HL-60 (cell line): ENCODE results near the gene AGBL4.

Source experiments
- DNase-seq, 2 experiments: peaks; one replicate each; pipeline ENCODE4 v3.0.0-alpha.2; 2010 to 2020; ENCODE audit warnings: low read depth in 1 of 2, low spot score in 1 of 2
- H3K27ac ChIP-seq: fragments of 250-450 bp; sonication (Bioruptor Pico); replicated peaks from 2 replicates; pipeline ENCODE4 v1.5.1; 2020; ENCODE audit warnings: mild to moderate bottlenecking, moderate library complexity
- H3K27me3 ChIP-seq: fragments of 250-450 bp; sonication (Bioruptor Pico); 2 replicates; pipeline ENCODE4 v1.5.1; 2021; ENCODE audit warnings: mild to moderate bottlenecking, moderate library complexity; ENCODE audit not compliant: insufficient read depth, poor library complexity, severe bottlenecking
- H3K4me3 ChIP-seq: replicated peaks from 2 replicates; pipeline ENCODE4 v1.5.1; 2011; ENCODE audit warnings: mild to moderate bottlenecking, control low read depth, low read length; ENCODE audit not compliant: insufficient read depth
- GABPA ChIP-seq: IDR thresholded peaks from 2 replicates; pipeline ENCODE4 v1.6.1; 2012; ENCODE audit warnings: low read depth
- POLR2AphosphoS5 ChIP-seq: IDR thresholded peaks from 2 replicates; pipeline ENCODE4 v1.6.1; 2012; ENCODE audit warnings: low read depth
- SPI1 ChIP-seq: IDR thresholded peaks from 2 replicates; pipeline ENCODE4 v1.6.1; 2012; ENCODE audit warnings: low read depth, mild to moderate bottlenecking, borderline replicate concordance
- TF ChIP-seq, protein P1 (sequence below): IDR thresholded peaks from 2 replicates; pipeline ENCODE4 v1.6.1; 2012; ENCODE audit warnings: low read depth; ENCODE audit not compliant: insufficient replicate concordance
- TF ChIP-seq, protein P2 (sequence below): IDR thresholded peaks from one replicate; pipeline ENCODE4 v1.5.1; 2011; ENCODE audit warnings: low read length, control low read depth, inconsistent platforms; ENCODE audit not compliant: insufficient read depth

AGBL4 gene

DNA sequence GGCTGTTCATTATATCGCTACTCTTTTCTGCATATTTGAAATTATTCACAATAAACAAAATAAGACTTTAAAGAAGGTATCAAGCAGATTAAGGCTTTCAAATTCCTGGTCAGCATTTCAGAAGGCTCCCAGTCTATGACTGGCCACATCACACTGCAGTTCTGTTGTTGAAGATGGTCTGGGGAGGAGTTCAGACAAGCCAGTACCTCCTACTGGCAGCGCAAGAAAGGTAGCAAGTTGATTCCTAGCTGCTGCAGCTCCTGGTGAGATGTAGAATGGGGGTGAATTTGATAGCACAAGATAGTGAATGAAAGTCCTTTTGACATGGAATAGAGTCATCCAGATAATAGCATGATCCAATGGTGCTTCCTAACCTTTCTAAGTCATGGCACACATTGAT, 1158.8 kb downstream of the AGBL4 start:
- no peak for DNase-seq
- no peak overlapping the region for H3K4me3 ChIP-seq
- H3K27ac ChIP-seq, result no peak overlapping the region
- TF ChIP-seq, protein P1, sequence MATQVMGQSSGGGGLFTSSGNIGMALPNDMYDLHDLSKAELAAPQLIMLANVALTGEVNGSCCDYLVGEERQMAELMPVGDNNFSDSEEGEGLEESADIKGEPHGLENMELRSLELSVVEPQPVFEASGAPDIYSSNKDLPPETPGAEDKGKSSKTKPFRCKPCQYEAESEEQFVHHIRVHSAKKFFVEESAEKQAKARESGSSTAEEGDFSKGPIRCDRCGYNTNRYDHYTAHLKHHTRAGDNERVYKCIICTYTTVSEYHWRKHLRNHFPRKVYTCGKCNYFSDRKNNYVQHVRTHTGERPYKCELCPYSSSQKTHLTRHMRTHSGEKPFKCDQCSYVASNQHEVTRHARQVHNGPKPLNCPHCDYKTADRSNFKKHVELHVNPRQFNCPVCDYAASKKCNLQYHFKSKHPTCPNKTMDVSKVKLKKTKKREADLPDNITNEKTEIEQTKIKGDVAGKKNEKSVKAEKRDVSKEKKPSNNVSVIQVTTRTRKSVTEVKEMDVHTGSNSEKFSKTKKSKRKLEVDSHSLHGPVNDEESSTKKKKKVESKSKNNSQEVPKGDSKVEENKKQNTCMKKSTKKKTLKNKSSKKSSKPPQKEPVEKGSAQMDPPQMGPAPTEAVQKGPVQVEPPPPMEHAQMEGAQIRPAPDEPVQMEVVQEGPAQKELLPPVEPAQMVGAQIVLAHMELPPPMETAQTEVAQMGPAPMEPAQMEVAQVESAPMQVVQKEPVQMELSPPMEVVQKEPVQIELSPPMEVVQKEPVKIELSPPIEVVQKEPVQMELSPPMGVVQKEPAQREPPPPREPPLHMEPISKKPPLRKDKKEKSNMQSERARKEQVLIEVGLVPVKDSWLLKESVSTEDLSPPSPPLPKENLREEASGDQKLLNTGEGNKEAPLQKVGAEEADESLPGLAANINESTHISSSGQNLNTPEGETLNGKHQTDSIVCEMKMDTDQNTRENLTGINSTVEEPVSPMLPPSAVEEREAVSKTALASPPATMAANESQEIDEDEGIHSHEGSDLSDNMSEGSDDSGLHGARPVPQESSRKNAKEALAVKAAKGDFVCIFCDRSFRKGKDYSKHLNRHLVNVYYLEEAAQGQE, result no peak
- TF ChIP-seq SPI1 (no peak), GABPA (no peak), POLR2AphosphoS5 (no peak)
- no peaks in the 10 kb centered on the region for H3K27me3 ChIP-seq

DNA sequence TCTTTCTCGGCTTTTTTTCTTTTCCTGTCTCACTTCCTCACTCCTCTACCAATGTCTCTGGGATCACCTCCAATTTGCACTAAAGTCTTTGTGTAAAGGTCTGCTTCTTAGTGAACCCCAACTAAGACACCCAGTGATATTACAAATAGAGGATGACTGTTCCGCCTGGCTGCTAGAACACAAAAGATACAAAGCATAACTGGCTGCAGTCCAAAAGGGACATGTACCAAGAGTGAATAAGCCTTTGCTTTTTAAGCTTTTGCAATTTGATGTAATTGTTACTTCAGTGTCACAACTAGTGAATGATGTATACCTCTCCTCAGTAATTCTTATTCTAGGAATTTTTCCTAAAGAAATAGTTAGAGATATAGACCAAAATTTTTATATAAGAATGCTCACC, 1164.3 kb downstream of the AGBL4 start:
- H3K27ac ChIP-seq, result no peak overlapping the region
- H3K4me3 ChIP-seq, result no peak overlapping the region
- H3K27me3 ChIP-seq, result no peaks in the 10 kb centered on the region
- DNase-seq, result no peak
- TF ChIP-seq SPI1 (no peak), GABPA (no peak), POLR2AphosphoS5 (no peak)
- TF ChIP-seq, protein P2, sequence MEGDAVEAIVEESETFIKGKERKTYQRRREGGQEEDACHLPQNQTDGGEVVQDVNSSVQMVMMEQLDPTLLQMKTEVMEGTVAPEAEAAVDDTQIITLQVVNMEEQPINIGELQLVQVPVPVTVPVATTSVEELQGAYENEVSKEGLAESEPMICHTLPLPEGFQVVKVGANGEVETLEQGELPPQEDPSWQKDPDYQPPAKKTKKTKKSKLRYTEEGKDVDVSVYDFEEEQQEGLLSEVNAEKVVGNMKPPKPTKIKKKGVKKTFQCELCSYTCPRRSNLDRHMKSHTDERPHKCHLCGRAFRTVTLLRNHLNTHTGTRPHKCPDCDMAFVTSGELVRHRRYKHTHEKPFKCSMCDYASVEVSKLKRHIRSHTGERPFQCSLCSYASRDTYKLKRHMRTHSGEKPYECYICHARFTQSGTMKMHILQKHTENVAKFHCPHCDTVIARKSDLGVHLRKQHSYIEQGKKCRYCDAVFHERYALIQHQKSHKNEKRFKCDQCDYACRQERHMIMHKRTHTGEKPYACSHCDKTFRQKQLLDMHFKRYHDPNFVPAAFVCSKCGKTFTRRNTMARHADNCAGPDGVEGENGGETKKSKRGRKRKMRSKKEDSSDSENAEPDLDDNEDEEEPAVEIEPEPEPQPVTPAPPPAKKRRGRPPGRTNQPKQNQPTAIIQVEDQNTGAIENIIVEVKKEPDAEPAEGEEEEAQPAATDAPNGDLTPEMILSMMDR, result no peak
- TF ChIP-seq, protein P1, result no peak

DNA sequence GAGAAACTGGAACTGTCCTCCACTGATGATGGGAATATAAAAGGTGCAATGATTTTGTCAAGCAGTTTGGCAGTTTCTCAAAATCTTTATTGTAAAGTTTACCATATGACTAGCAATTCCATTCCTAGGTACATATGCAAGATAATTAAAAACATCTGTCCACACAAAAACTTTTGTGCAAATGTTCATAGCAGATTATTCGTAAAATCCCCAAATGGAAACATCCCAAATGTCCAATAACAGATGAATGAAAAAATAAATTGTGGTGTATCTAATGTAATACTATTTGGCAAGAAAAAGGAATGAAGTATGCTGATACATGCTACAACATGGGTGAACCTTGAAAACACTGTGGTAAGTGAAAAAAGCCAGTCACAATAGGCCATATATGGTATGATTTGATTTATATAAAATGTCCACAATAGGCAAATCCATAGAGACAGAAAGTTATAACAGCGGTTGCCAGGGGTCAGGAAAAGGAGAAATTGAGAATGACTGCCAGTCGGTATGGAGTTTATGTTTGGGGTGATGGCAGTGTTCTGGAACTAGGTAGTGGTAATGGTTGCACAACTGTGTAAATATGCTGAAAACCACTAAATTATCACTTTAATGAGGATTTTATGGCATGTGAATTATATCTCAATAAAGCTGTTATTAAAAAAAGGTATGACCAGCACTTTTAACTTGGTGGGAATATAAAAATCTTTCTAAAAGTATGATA, 1165.4 kb downstream of the AGBL4 start:
- H3K27me3 ChIP-seq, result no peaks in the 10 kb centered on the region
- DNase-seq, result no peak
- H3K4me3 ChIP-seq, result no peak overlapping the region
- TF ChIP-seq, protein P1, result no peak
- TF ChIP-seq, protein P2, result no peak
- TF ChIP-seq SPI1 (no peak), POLR2AphosphoS5 (no peak), GABPA (no peak)
- no peak overlapping the region for H3K27ac ChIP-seq
